DOHH2 (cell line): Measurements from ENCODE around the gene ATXN7L1.

Experiments
- CTCF ChIP-seq: fragments of 200-600 bp; sonication (generic); IDR thresholded peaks from one replicate; pipeline ENCODE4 v1.5.1; 2014; ENCODE audit warnings: antibody characterized with exemption, mild to moderate bottlenecking, low read depth, low read length; ENCODE audit not compliant: poor library complexity, severe bottlenecking
- EZH2phosphoT487 ChIP-seq: fragments of 200-600 bp; sonication (generic); IDR thresholded peaks from 2 replicates; pipeline ENCODE4 v1.6.1; 2017; ENCODE audit warnings: borderline replicate concordance, mild to moderate bottlenecking, antibody characterized with exemption, low read length, moderate library complexity, mixed read lengths

GRCh38 chr7:105860793-105861192 lies 15.6 kb downstream of the ATXN7L1 start:
- TF ChIP-seq CTCF = no peak
- TF ChIP-seq EZH2phosphoT487 = no peak
